ENCODE results near the gene USP21. TPM values are rescaled to one million over a fixed set of nuclear protein-coding genes. Genes with fewer than 3 reads are reported as not detected.
A peak's percentile ranks its signal among the peaks of the same experiment; 100 is the strongest.

The USP21 gene
- total RNA-seq, 1 experiment from 2014 or later = 38.2 TPM

DNA sequence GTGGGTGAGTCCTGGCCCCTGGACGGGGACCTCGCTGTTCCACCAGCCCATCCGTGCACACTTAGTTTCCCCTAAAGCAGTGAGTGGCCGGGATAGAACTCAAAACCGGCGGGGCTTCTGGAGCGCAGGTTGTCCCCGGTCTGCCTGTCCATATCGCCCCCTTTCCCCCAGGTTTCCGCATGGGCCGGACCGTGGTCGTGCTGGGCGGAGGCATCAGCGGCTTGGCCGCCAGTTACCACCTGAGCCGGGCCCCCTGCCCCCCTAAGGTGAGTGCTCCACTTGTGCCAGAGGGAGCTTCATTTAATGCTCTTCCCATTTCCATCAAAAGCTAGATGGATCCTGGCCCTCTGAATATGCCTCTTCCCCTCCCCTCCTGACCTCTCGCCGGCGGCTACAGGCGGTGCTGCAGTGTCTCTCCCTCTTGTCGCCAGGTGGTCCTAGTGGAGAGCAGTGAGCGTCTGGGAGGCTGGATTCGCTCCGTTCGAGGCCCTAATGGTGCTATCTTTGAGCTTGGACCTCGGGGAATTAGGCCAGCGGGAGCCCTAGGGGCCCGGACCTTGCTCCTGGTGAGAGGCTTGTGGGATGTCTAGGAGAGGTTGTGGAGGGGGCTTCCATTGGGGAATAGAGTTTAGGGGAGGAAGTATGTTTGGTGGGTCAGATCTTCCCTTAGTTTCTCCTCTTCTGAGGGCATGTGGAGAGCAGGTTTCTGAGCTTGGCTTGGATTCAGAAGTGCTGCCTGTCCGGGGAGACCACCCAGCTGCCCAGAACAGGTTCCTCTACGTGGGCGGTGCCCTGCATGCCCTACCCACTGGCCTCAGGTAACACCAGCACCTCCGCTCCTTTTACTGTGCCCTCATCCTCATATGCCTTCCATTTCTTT, 7.6 kb downstream of the USP21 start:
- Mint-ChIP-seq H3K36me3 (ENCODE audit: insufficient read depth, unreplicated experiment) (peaks cover 29% of the 10 kb centered on the region), H3K27ac (ENCODE audit: unreplicated experiment) (peak overlapping the region; percentile 81), H3K4me1 (ENCODE audit: low read depth, unreplicated experiment) (no peaks in the 10 kb centered on the region), H3K9me3 (ENCODE audit: unreplicated experiment) (no peaks in the 10 kb centered on the region), H3K27me3 (ENCODE audit: insufficient read depth, unreplicated experiment) (no peaks in the 10 kb centered on the region), H3K4me3 (ENCODE audit: unreplicated experiment) (peak overlapping the region; percentile 83)
- peak in 1 of 2 experiments; percentile 37 for DNase-seq
- H3K9me3 ChIP-seq = no peaks in the 10 kb centered on the region
- H3K36me3 ChIP-seq (ENCODE audit: control insufficient read depth, insufficient read depth, low read length) = peaks cover 2% of the 10 kb centered on the region
- TF ChIP-seq, protein P1, sequence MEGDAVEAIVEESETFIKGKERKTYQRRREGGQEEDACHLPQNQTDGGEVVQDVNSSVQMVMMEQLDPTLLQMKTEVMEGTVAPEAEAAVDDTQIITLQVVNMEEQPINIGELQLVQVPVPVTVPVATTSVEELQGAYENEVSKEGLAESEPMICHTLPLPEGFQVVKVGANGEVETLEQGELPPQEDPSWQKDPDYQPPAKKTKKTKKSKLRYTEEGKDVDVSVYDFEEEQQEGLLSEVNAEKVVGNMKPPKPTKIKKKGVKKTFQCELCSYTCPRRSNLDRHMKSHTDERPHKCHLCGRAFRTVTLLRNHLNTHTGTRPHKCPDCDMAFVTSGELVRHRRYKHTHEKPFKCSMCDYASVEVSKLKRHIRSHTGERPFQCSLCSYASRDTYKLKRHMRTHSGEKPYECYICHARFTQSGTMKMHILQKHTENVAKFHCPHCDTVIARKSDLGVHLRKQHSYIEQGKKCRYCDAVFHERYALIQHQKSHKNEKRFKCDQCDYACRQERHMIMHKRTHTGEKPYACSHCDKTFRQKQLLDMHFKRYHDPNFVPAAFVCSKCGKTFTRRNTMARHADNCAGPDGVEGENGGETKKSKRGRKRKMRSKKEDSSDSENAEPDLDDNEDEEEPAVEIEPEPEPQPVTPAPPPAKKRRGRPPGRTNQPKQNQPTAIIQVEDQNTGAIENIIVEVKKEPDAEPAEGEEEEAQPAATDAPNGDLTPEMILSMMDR (IDR thresholded peaks at IDR 0.05; ENCODE audit: insufficient read depth in 1 of 2, low read depth in 1 of 2, low read length in 1 of 2, severe bottlenecking in 1 of 2, unreplicated experiment in 1 of 2) = no peak
- no peaks in the 10 kb centered on the region for H3K27me3 ChIP-seq (replicated peaks; ENCODE audit: control insufficient read depth, insufficient read depth, low read length)
- TSS peak; percentile 52 for BruUV-seq (replicated peaks)
- H3K4me3 ChIP-seq (ENCODE audit: low read depth, low read length) = peak overlapping the region; percentile 88
- ChIA-PET POLR2A (interaction anchor here (1.3 to 2.4 kb wide), 5 partner anchors 10 to 35 kb away, joined by 8 to 25 read pairs (median 10); partner anchors contain the start of genes B4GALT3, DEDD, NDUFS2 and UFC1), CTCF (interaction anchor here (1.1 to 2.1 kb wide), 10 partner anchors 10 to 223 kb away, joined by 3 to 22 read pairs (median 4); partner anchors contain the start of genes APOA2, B4GALT3, F11R and SDHC)
- peaks cover 3% of the 10 kb centered on the region; the same call in 1 of the 2 replicates for H3K4me1 ChIP-seq
- intact Hi-C loops (cut with micrococcal nuclease; ENCODE audit: unreplicated experiment) = no loop called here

DNA sequence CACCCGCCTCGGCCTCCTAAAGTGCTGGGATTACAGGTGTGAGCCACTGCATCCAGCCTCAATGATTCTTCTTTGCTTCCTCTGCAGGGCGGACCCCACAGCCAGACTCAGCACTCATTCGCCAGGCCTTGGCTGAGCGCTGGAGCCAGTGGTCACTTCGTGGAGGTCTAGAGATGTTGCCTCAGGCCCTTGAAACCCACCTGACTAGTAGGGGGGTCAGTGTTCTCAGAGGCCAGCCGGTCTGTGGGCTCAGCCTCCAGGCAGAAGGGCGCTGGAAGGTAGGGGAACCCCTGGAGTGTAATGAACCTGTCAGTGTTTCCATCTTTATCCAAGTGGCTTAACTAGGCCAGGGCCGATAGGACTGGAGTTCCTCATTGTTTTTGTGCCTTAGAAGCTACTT, 9.6 kb downstream of the USP21 start:
- TF ChIP-seq, protein P1 (IDR thresholded peaks at IDR 0.05; ENCODE audit: insufficient read depth in 1 of 2, low read depth in 1 of 2, low read length in 1 of 2, severe bottlenecking in 1 of 2, unreplicated experiment in 1 of 2) = no peak
- ChIA-PET POLR2A (no interaction called here), CTCF (no interaction called here)
- DNase-seq = no peak
- Mint-ChIP-seq H3K36me3 (ENCODE audit: insufficient read depth, unreplicated experiment) (peaks cover 45% of the 10 kb centered on the region), H3K27me3 (ENCODE audit: insufficient read depth, unreplicated experiment) (no peaks in the 10 kb centered on the region), H3K4me1 (ENCODE audit: low read depth, unreplicated experiment) (no peaks in the 10 kb centered on the region), H3K27ac (ENCODE audit: unreplicated experiment) (no peak overlapping the region), H3K4me3 (ENCODE audit: unreplicated experiment) (no peak overlapping the region), H3K9me3 (ENCODE audit: unreplicated experiment) (no peaks in the 10 kb centered on the region)
- Histone ChIP-seq H3K4me1 (peaks cover 3% of the 10 kb centered on the region; the same call in 1 of the 2 replicates), H3K36me3 (ENCODE audit: control insufficient read depth, insufficient read depth, low read length) (peaks cover 4% of the 10 kb centered on the region), H3K4me3 (ENCODE audit: low read depth, low read length) (no peak overlapping the region), H3K27me3 (replicated peaks; ENCODE audit: control insufficient read depth, insufficient read depth, low read length) (no peaks in the 10 kb centered on the region), H3K9me3 (no peaks in the 10 kb centered on the region)
- intact Hi-C loops (cut with micrococcal nuclease; ENCODE audit: unreplicated experiment) = no loop called here
- no TSS peak for BruUV-seq (replicated peaks)

DNA sequence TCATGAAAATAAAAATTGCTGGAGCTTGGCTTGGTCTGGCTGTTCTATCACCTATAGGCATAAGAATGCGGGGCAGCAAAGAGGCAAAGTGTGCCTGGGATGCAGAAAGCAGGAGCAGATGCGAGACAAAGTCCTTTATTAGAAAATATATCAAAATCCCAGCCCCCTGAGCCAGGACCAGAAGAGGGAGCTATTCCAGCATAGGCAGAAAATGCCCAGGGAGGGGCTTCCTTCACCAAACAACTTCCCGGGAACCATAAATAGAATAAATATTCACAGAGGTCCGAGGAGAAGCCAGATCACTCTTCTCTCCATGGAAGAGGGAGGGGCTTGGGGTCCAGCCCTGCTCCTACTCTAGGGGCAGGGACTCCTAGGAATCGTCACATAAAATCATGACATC, 11.9 kb downstream of the USP21 start:
- Histone ChIP-seq H3K9me3 (no peaks in the 10 kb centered on the region), H3K4me3 (ENCODE audit: low read depth, low read length) (no peak overlapping the region), H3K27me3 (replicated peaks; ENCODE audit: control insufficient read depth, insufficient read depth, low read length) (no peaks in the 10 kb centered on the region), H3K36me3 (ENCODE audit: control insufficient read depth, insufficient read depth, low read length) (peaks cover 6% of the 10 kb centered on the region), H3K4me1 (peaks cover 4% of the 10 kb centered on the region)
- peaks cover 60% of the 10 kb centered on the region for H3K36me3 Mint-ChIP-seq (ENCODE audit: insufficient read depth, unreplicated experiment)
- TF ChIP-seq, protein P1 (IDR thresholded peaks at IDR 0.05; ENCODE audit: insufficient read depth in 1 of 2, low read depth in 1 of 2, low read length in 1 of 2, severe bottlenecking in 1 of 2, unreplicated experiment in 1 of 2) = peak; percentile 14 to 40
- DNase-seq = no peak
- no peak overlapping the region for H3K27ac Mint-ChIP-seq (ENCODE audit: unreplicated experiment)
- no TSS peak for BruUV-seq (replicated peaks)
- H3K9me3 Mint-ChIP-seq (ENCODE audit: unreplicated experiment) = no peaks in the 10 kb centered on the region
- intact Hi-C loops (cut with micrococcal nuclease; ENCODE audit: unreplicated experiment) = no loop called here
- CTCF ChIA-PET = no interaction called here
- H3K4me1 Mint-ChIP-seq (ENCODE audit: low read depth, unreplicated experiment) = peaks cover 10% of the 10 kb centered on the region
- no peak overlapping the region for H3K4me3 Mint-ChIP-seq (ENCODE audit: unreplicated experiment)
- POLR2A ChIA-PET = no interaction called here
- no peaks in the 10 kb centered on the region for H3K27me3 Mint-ChIP-seq (ENCODE audit: insufficient read depth, unreplicated experiment)
